Stimulated activated CD4-positive, alpha-beta T cell treated with anti-CD3 and anti-CD28 coated beads, Interleukin-1b, Interleukin-23, amount 100 ng/mL, for 24 hours (primary cell): ENCODE results near the gene TRIM63.
A peak's percentile ranks its signal among the peaks of the same experiment; 100 is the strongest.

ENCODE experiments used
- DNase-seq, 4 experiments: peaks; one replicate each; pipeline ENCODE4 v3.0.0-alpha.2; 2020; ENCODE audit warnings: low read depth in 4 of 4, low spot score in 1 of 4

The TRIM63 gene

GRCh38 chr1:26058052-26058595 is 9.3 kb downstream of the TRIM63 start:
- no peak for DNase-seq

- no peak for DNase-seq
Observed at GRCh38 chr1:26057189-26057588, 10.2 kb downstream of the TRIM63 start.

GRCh38 chr1:26055041-26055440 is 12.4 kb downstream of the TRIM63 start:
- no peak for DNase-seq

GRCh38 chr1:26053718-26054560 is 13.5 kb downstream of the TRIM63 start:
- DNase-seq: no peak

GRCh38 chr1:26050248-26050640 is 17.2 kb downstream of the TRIM63 start:
- DNase-seq: no peak

GRCh38 chr1:26049531-26050247 is 17.7 kb downstream of the TRIM63 start:
- DNase-seq: no peak

GRCh38 chr1:26047278-26047874 is 20.1 kb downstream of the TRIM63 start:
- no peak for DNase-seq

GRCh38 chr1:26046246-26047095 is 21.0 kb downstream of the TRIM63 start:
- DNase-seq: no peak

- no peak for DNase-seq
Observed at GRCh38 chr1:26045722-26046245, 21.6 kb downstream of the TRIM63 start, which contains the start of gene SLC30A2. Gene SLC30A2, minus strand, starts transcription at chr1:26046118. Its CDS starts 222 bp downstream, at chr1:26045896.

GRCh38 chr1:26044971-26045721 is 22.3 kb downstream of the TRIM63 start:
- no peak for DNase-seq

- no peak for DNase-seq
Observed at GRCh38 chr1:26044414-26044813, 23.0 kb downstream of the TRIM63 start.

- DNase-seq: no peak
Observed at GRCh38 chr1:26043765-26044164, 23.7 kb downstream of the TRIM63 start.

- no peak for DNase-seq
Observed at GRCh38 chr1:26041978-26042377, 25.5 kb downstream of the TRIM63 start.

- DNase-seq: no peak
Observed at GRCh38 chr1:26041401-26041800, 26.0 kb downstream of the TRIM63 start.

- DNase-seq: no peak
Observed at GRCh38 chr1:26038904-26039303, 28.5 kb downstream of the TRIM63 start.

- no peak for DNase-seq
Observed at GRCh38 chr1:26038477-26038876, 29.0 kb downstream of the TRIM63 start.

- DNase-seq: no peak
Observed at GRCh38 chr1:26037904-26038303, 29.5 kb downstream of the TRIM63 start.

- no peak for DNase-seq
Observed at GRCh38 chr1:26036756-26037281, 30.6 kb downstream of the TRIM63 start.

GRCh38 chr1:26035959-26036755 is 31.3 kb downstream of the TRIM63 start:
- peak; percentile 56 to 69 (median 60) for DNase-seq
